Measurements from ENCODE around the gene MRPL52.
"Not testable (repeated sequence)": the region's sequence is repeated elsewhere in the genome, so short reads cannot be mapped to it uniquely, and the experiment has no call there.

Gene MRPL52

GRCh38 chr14:22854963-22855724 is 25.5 kb downstream of the MRPL52 start:
- no peak for DNase-seq

- DNase-seq: no peak
Measured at GRCh38 chr14:22856428-22856827, 26.7 kb downstream of the MRPL52 start.

GRCh38 chr14:22860377-22860776 is 30.7 kb downstream of the MRPL52 start:
- not testable (repeated sequence) for DNase-seq

- no peak for DNase-seq
Measured at GRCh38 chr14:22861651-22862050, 32.0 kb downstream of the MRPL52 start.

GRCh38 chr14:22864979-22865378 is 35.3 kb downstream of the MRPL52 start:
- no peak for DNase-seq

- no peak for DNase-seq
Measured at GRCh38 chr14:22865424-22866405, 36.0 kb downstream of the MRPL52 start.

- no peak for DNase-seq
Measured at GRCh38 chr14:22866874-22867273, 37.2 kb downstream of the MRPL52 start.

GRCh38 chr14:22870811-22871223 is 41.1 kb downstream of the MRPL52 start:
- DNase-seq: no peak

- DNase-seq: peak; percentile 80 to 83
Measured at GRCh38 chr14:22871224-22872032, 41.7 kb downstream of the MRPL52 start, which contains the start of gene LRP10. TSS of gene LRP10 (plus strand) at chr14:22871740. CDS start at chr14:22872304, 564 bp downstream.

GRCh38 chr14:22872033-22872832 is 42.5 kb downstream of the MRPL52 start:
- DNase-seq: peak; percentile 61 to 69

- no peak for DNase-seq
Measured at GRCh38 chr14:22872833-22873520, 43.3 kb downstream of the MRPL52 start.

GRCh38 chr14:22875003-22875747 is 45.5 kb downstream of the MRPL52 start:
- DNase-seq: no peak

GRCh38 chr14:22875748-22876319 is 46.1 kb downstream of the MRPL52 start:
- no peak for DNase-seq

- no peak for DNase-seq
Measured at GRCh38 chr14:22877000-22877501, 47.4 kb downstream of the MRPL52 start.

GRCh38 chr14:22878271-22879246 is 48.9 kb downstream of the MRPL52 start:
- no peak for DNase-seq

GRCh38 chr14:22882064-22882463 is 52.4 kb downstream of the MRPL52 start:
- DNase-seq: no peak

GRCh38 chr14:22882529-22883172 is 53.0 kb downstream of the MRPL52 start:
- DNase-seq: peak; percentile 53 to 64

All from activated CD4-positive, alpha-beta T cell treated with anti-CD3 and anti-CD28 coated beads, Interleukin-2, amount 50 U/mL, for 4 hours (primary cell).